H1 (cell line): ENCODE measurements around the gene CROCC. TPM values are rescaled to one million over a fixed set of nuclear protein-coding genes. Genes with fewer than 3 reads are reported as not detected.

Experiments
- ASH2L ChIP-seq: fragments of 200-600, 300-600 bp; sonication (generic); IDR thresholded peaks from one replicate; pipeline ENCODE4 v1.7.1; 2017; ENCODE audit warnings: low read length
- ATF2 ChIP-seq: IDR thresholded peaks from 2 replicates; pipeline ENCODE4 v1.6.1; 2012; ENCODE audit warnings: low read length, inconsistent platforms
- EGR1 ChIP-seq: IDR thresholded peaks from 2 replicates; pipeline ENCODE4 v1.6.1; 2011; ENCODE audit warnings: low read depth, low read length, borderline replicate concordance
- JUND ChIP-seq: IDR thresholded peaks from 2 replicates; pipeline ENCODE4 v1.6.1; 2011; ENCODE audit warnings: mild to moderate bottlenecking, improper control_type of control experiment, low read length
- POU5F1 ChIP-seq: IDR thresholded peaks from 2 replicates; pipeline ENCODE4 v1.6.1; 2011; ENCODE audit warnings: low read depth, mild to moderate bottlenecking, low read length, moderate library complexity
- RAD21 ChIP-seq, 2 experiments: IDR thresholded peaks in 1 of 2; conservative IDR thresholded peaks in 1 of 2; 2 replicates each; pipeline ENCODE4 v1.6.1; 2011; ENCODE audit warnings: low read depth in 2 of 2, low read length in 2 of 2, improper control_type of control experiment in 1 of 2, inconsistent platforms in 1 of 2, mild to moderate bottlenecking in 1 of 2, moderate library complexity in 1 of 2
- RNF2 ChIP-seq: fragments of 200-900, 300-1000 bp; sonication (generic); IDR thresholded peaks from 2 replicates; pipeline ENCODE4 v1.7.1; 2016; ENCODE audit warnings: borderline replicate concordance, low read depth, mild to moderate bottlenecking, antibody characterized with exemption, low read length; ENCODE audit not compliant: poor library complexity, severe bottlenecking; ENCODE audit errors: missing control alignments
- TAF7 ChIP-seq: optimal IDR thresholded peaks from 2 replicates; pipeline ENCODE3; 2011; ENCODE audit warnings: low read depth, mild to moderate bottlenecking, inconsistent platforms, low read length, moderate library complexity, borderline replicate concordance
- TEAD4 ChIP-seq: IDR thresholded peaks from 2 replicates; pipeline ENCODE4 v1.6.1; 2012; ENCODE audit warnings: low read depth, low read length, inconsistent platforms, mixed read lengths
- USF2 ChIP-seq: IDR thresholded peaks from 2 replicates; pipeline ENCODE4 v1.6.1; 2011; ENCODE audit warnings: low read length, improper control_type of control experiment
- polyA plus RNA-seq, 7 experiments: library from polyadenylated mRNA; depleted of rRNA in 3 of 7; stranded (reverse) in 5 of 7; unstranded in 2 of 7; fragments of >200 nt in 5 of 7; fragments of 200-250 nt in 2 of 7; gene quantifications; 1 replicate in 5 of 7; 2 replicates in 1 of 7; 4 replicates in 1 of 7; pipeline versions ENCODE4 v1.2.1 to v1.2.3, GENCODE V29; 2011 to 2013; ENCODE audit warnings: missing spikeins in 2 of 7, mixed read lengths in 2 of 7
- total RNA-seq: library from RNA; stranded (reverse); fragmentation: NEBNext Ultra II Directional; extraction: Animal tissue kit (Norgen Biotek cat#: 25700); gene quantifications from 2 replicates; pipeline ENCODE4 v1.2.1, GENCODE V29; 2021

The CROCC gene
- total and polyA plus RNA-seq, 2 of the 8 experiments (the other 6 are each of a cell fraction or from before 2014, with no cell fraction given) = 12.1 to 39.5 TPM

GRCh38 chr1:16921391-16922185, at the start of gene CROCC (continued):
- TF ChIP-seq JUND (no peak), TAF7 (peak; percentile 28), POU5F1 (no peak), ATF2 (no peak), RAD21 (IDR thresholded peaks at IDR 0.05 in 1 of 2, conservative IDR thresholded peaks at IDR 0.05 in 1 of 2; ENCODE audit: low read depth in 2 of 2, low read length in 2 of 2) (0 out of 4 replicates have a peak, but pooled peaks of 1 of the 2 experiments have one; percentile 14), RNF2 (no peak), TEAD4 (peak; percentile 15; the same call in 1 of the 2 replicates), USF2 (peak; percentile 83), EGR1 (peak; percentile 93), ASH2L (peak; percentile 70)
- TF ChIP-seq, all 59 proteins: peak for 24
